ENCODE results near the gene KIR3DL3. TPM values are rescaled to one million over a fixed set of nuclear protein-coding genes. Genes with fewer than 3 reads are reported as not detected.
A peak's percentile ranks its signal among the peaks of the same experiment; 100 is the strongest.

KIR3DL3 gene
- total and polyA plus RNA-seq, 9 of the 15 experiments (the other 6 are each of a cell fraction or from before 2014, with no cell fraction given), result 0.11 TPM; not detected in 8

- no peak for TF ChIP-seq ZBTB40 (IDR thresholded peaks at IDR 0.05)
- no peak for TF ChIP-seq ZBTB40 (CRISPR knock-in tag; IDR thresholded peaks at IDR 0.05)
- TF ChIP-seq JUNB (CRISPR knock-in tag; conservative IDR thresholded peaks at IDR 0.05), result no peak
- TF ChIP-seq JUND (IDR thresholded peaks at IDR 0.05; ENCODE audit: borderline replicate concordance, low read depth, low read length), result no peak
- TF ChIP-seq JUND (tag; IDR thresholded peaks at IDR 0.05; ENCODE audit: borderline replicate concordance, low read depth, low read length), result no peak
- no peak for TF ChIP-seq MAX (CRISPR knock-in tag; IDR thresholded peaks at IDR 0.05)
- no peak for TF ChIP-seq XRCC4 (IDR thresholded peaks at IDR 0.05; ENCODE audit: extremely low read depth, insufficient read depth, insufficient read length)
- no peak for TF ChIP-seq MCM3 (IDR thresholded peaks at IDR 0.05)
- no peak for TF ChIP-seq STAT6 (CRISPR knock-in tag; IDR thresholded peaks at IDR 0.05)
- TF ChIP-seq PPARD (CRISPR knock-in tag; IDR thresholded peaks at IDR 0.05), result no peak
- TF ChIP-seq CBFA2T2 (conservative IDR thresholded peaks at IDR 0.05), result peak; percentile 49
- peak; percentile 65 for TF ChIP-seq TAL1 (IDR thresholded peaks at IDR 0.05)
Measured at GRCh38 chr19:54724644-54725043, 402 bp downstream of the KIR3DL3 start (continued).
